ENCODE results near the gene MEMO1.
"Not testable (repeated sequence)": the region's sequence is repeated elsewhere in the genome, so short reads cannot be mapped to it uniquely, and the experiment has no call there.

- not testable (repeated sequence) for TF ChIP-seq CTCF (conservative IDR thresholded peaks at IDR 0.05; ENCODE audit: low read depth, low read length); EZH2 (IDR thresholded peaks at IDR 0.05; ENCODE audit: borderline replicate concordance, low read depth, low read length, poor library complexity, severe bottlenecking)
These were observed 8.1 kb upstream of the MEMO1 start for GRCh38 chr2:32018789-32019482.
